Muscle of back (tissue), 13 donors: ENCODE data around the gene LPO. TPM values are rescaled to one million over a fixed set of nuclear protein-coding genes. Genes with fewer than 3 reads are reported as not detected.

Source experiments
- DNase-seq, 3 donors: peaks; one replicate each; pipeline versions ENCODE4 v3.0.0 to v3.0.0-alpha.2; 2013
- long read RNA-seq, 9 donors: transcript quantifications; one replicate each; lab custom pipeline, GENCODE V29; 2026
- polyA plus RNA-seq, 10 donors: library from polyadenylated mRNA; unstranded; fragments of 120-200 nt; gene quantifications; one replicate each; pipeline ENCODE4 v1.2.1, GENCODE V29; 2013; ENCODE audit not compliant: insufficient read length in 10 of 10

LPO gene
- polyA plus RNA-seq = under 1 TPM in 9 of 10 donors, not detected in 1; 0.07 to 0.29 (median 0.17) TPM
- long read RNA-seq, donor 1 = 0 reads
- long read RNA-seq, donor 2 = 0 reads
- long read RNA-seq, donor 3 = 0 reads
- long read RNA-seq, donor 4 = 0 reads
- long read RNA-seq, donor 5 = 0 reads
- long read RNA-seq, donor 6 = 0 reads
- long read RNA-seq, donor 7 = 0 reads
- long read RNA-seq, donor 8 = 0 reads
- long read RNA-seq, donor 9 = 0 reads

GRCh38 chr17:58238147-58238634 is at the start of gene LPO:
Gene LPO (plus strand): TSS chr17:58238584. CDS start chr17:58242980, 4,396 bp downstream.
- DNase-seq = no peak

- peak; percentile 9 to 58 (median 37) for DNase-seq
These were observed 48.8 kb upstream of the LPO start for GRCh38 chr17:58189436-58190146.

- no peak for DNase-seq
These were observed 47.0 kb upstream of the LPO start for GRCh38 chr17:58191241-58191896.

GRCh38 chr17:58192612-58193011 is 45.8 kb upstream of the LPO start, which contains the start of gene EPX:
Gene EPX (plus strand): TSS chr17:58192726. CDS start chr17:58192847, 121 bp downstream.
- DNase-seq = no peak

- DNase-seq = no peak
These were observed 44.6 kb upstream of the LPO start for GRCh38 chr17:58193641-58194255.

GRCh38 chr17:58195518-58196123 is 42.8 kb upstream of the LPO start:
- DNase-seq = no peak

- DNase-seq = no peak
These were observed 41.8 kb upstream of the LPO start for GRCh38 chr17:58196610-58197009.

- peak; percentile 6 to 24 (median 10) for DNase-seq
These were observed 38.3 kb upstream of the LPO start for GRCh38 chr17:58200024-58200633.

- no peak for DNase-seq
These were observed 35.5 kb upstream of the LPO start for GRCh38 chr17:58202859-58203258.

GRCh38 chr17:58204796-58205195 is 33.6 kb upstream of the LPO start:
- peak in 1 of 3 donors; percentile 13 for DNase-seq

GRCh38 chr17:58205936-58206335 is 32.4 kb upstream of the LPO start:
- no peak for DNase-seq

- no peak for DNase-seq
These were observed 30.9 kb upstream of the LPO start for GRCh38 chr17:58207451-58207850.

GRCh38 chr17:58208344-58208743 is 30.0 kb upstream of the LPO start:
- DNase-seq = no peak

- no peak for DNase-seq
These were observed 27.5 kb upstream of the LPO start for GRCh38 chr17:58210922-58211321.

- DNase-seq = no peak
These were observed 22.7 kb upstream of the LPO start for GRCh38 chr17:58215685-58216084.

GRCh38 chr17:58217766-58218165 is 20.6 kb upstream of the LPO start:
- no peak for DNase-seq

- DNase-seq = peak; percentile 92 to 98 (median 96)
These were observed 19.2 kb upstream of the LPO start, which contains the start of gene MKS1 for GRCh38 chr17:58219007-58219788. Gene MKS1 (minus strand): TSS chr17:58219255. CDS start chr17:58219230, 25 bp downstream.

GRCh38 chr17:58219789-58220183 is 18.6 kb upstream of the LPO start:
- DNase-seq = peak in 1 of 3 donors; percentile 13

GRCh38 chr17:58224315-58224714 is 14.1 kb upstream of the LPO start:
- peak in 1 of 3 donors; percentile 30 for DNase-seq

GRCh38 chr17:58227733-58228132 is 10.7 kb upstream of the LPO start:
- DNase-seq = no peak
